Vagina (tissue), 2 donors: ENCODE measurements around the gene REEP1.

ENCODE experiments used
- CTCF ChIP-seq, 3 experiments: fragments of 450-650 bp in 2 of 3; fragments of 200-600 bp in 1 of 3; sonication (generic) in 1 of 3; IDR thresholded peaks; one replicate each; pipeline ENCODE4 v1.5.1; 2017 to 2019; ENCODE audit warnings: antibody characterized with exemption in 3 of 3, mild to moderate bottlenecking in 2 of 3, moderate library complexity in 2 of 3
- POLR2AphosphoS5 ChIP-seq, 2 donors: sonication (generic); formaldehyde crosslinking; IDR thresholded peaks; one replicate each; pipeline ENCODE4 v1.9.0; 2017; ENCODE audit warnings: antibody characterized with exemption in 2 of 2, mild to moderate bottlenecking in 2 of 2, low read depth in 1 of 2; ENCODE audit not compliant: insufficient read depth in 1 of 2

GRCh38 chr2:86214503-86214832 lies 123.0 kb downstream of the REEP1 start:
- TF ChIP-seq POLR2AphosphoS5 (IDR thresholded peaks at IDR 0.05; ENCODE audit: insufficient read depth in 1 of 2, low read depth in 1 of 2) = no peak
- no peak for TF ChIP-seq CTCF (IDR thresholded peaks at IDR 0.05)
